HL-60 (cell line): ENCODE results near the gene PLEKHG3.

Experiments
- CTCF ChIP-seq: IDR thresholded peaks from one replicate; pipeline ENCODE4 v1.5.1; 2011; ENCODE audit warnings: low read length, control low read depth, inconsistent platforms; ENCODE audit not compliant: insufficient read depth
- GABPA ChIP-seq: IDR thresholded peaks from 2 replicates; pipeline ENCODE4 v1.6.1; 2012; ENCODE audit warnings: low read depth
- POLR2AphosphoS5 ChIP-seq: IDR thresholded peaks from 2 replicates; pipeline ENCODE4 v1.6.1; 2012; ENCODE audit warnings: low read depth
- REST ChIP-seq: IDR thresholded peaks from 2 replicates; pipeline ENCODE4 v1.6.1; 2012; ENCODE audit warnings: low read depth; ENCODE audit not compliant: insufficient replicate concordance

- TF ChIP-seq CTCF (no peak), REST (no peak), POLR2AphosphoS5 (no peak), GABPA (no peak)
Measured at GRCh38 chr14:64792231-64792630, 88.0 kb downstream of the PLEKHG3 start.
